Activated naive CD4-positive, alpha-beta T cell treated with anti-CD3 and anti-CD28 coated beads, Interleukin-2, amount 50 U/mL, for 72 hours (primary cell): ENCODE results near the gene ZDHHC11. TPM values are rescaled to one million over a fixed set of nuclear protein-coding genes. Genes with fewer than 3 reads are reported as not detected.

ENCODE experiments used
- ATAC-seq, 2 donors: fragments of 150-1000 bp; cut with Tn5 transposase; 2 replicates each; pipeline ENCODE4 v1.10.0; 2021; ENCODE audit warnings: mild to moderate bottlenecking in 2 of 2, moderate library complexity in 2 of 2
- DNase-seq, 2 donors: peaks; one replicate each; pipeline ENCODE4 v3.0.0; 2021 to 2022; ENCODE audit warnings: low spot score in 2 of 2
- H3K27ac Mint-ChIP-seq, 2 donors: one replicate each; pipeline ENCODE4 v1.8.0; 2022; ENCODE audit warnings: mild to moderate bottlenecking in 2 of 2, mixed read lengths in 2 of 2
- H3K36me3 Mint-ChIP-seq, 2 donors: one replicate each; pipeline ENCODE4 v1.8.0; 2022; ENCODE audit warnings: mixed read lengths in 2 of 2
- H3K9me3 Mint-ChIP-seq, 2 donors: one replicate each; pipeline ENCODE4 v1.8.0; 2022; ENCODE audit warnings: mixed read lengths in 2 of 2
- total RNA-seq, 2 donors: library from RNA; stranded (reverse); gene quantifications; one replicate each; pipeline ENCODE4 v1.2.3, GENCODE V29; 2022

The ZDHHC11 gene
- total RNA-seq, 2 donors from 2014 or later: 3.4 to 19.3 TPM

DNA sequence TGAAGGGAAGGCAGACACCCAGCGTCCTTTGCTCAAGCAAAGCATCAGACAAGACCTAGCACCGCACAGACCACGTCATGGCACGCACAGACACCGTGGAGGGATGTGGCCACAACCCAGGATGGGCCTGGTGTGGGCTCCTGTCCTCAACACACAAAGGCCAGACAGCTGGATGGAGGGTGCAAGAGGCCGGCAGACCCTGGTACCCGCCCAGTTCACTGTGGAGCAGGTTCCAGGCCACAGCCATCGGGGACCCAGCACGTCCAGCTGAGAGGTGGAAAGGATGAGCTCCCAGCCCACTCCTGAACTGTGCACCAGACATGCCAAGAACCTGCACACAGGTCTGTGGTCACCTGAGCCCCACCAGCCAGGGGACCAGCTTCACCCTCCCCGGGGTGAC is 15.0 kb upstream of the ZDHHC11 start:
- ATAC-seq (no peak), DNase-seq (no peak)
- peak overlapping the region in 1 of 2 donors; percentile 50 for H3K27ac Mint-ChIP-seq
- H3K36me3 Mint-ChIP-seq: peaks cover 15 to 19% of the 10 kb centered on the region in 2 donors
- no peaks in the 10 kb centered on the region for H3K9me3 Mint-ChIP-seq

GRCh38 chr5:865168-865521 is 14.4 kb upstream of the ZDHHC11 start:
- no peak overlapping the region for H3K27ac Mint-ChIP-seq
- H3K9me3 Mint-ChIP-seq: no peaks in the 10 kb centered on the region
- DNase-seq (no peak), ATAC-seq (no peak)
- H3K36me3 Mint-ChIP-seq: peaks cover 12 to 15% of the 10 kb centered on the region in 2 donors

DNA sequence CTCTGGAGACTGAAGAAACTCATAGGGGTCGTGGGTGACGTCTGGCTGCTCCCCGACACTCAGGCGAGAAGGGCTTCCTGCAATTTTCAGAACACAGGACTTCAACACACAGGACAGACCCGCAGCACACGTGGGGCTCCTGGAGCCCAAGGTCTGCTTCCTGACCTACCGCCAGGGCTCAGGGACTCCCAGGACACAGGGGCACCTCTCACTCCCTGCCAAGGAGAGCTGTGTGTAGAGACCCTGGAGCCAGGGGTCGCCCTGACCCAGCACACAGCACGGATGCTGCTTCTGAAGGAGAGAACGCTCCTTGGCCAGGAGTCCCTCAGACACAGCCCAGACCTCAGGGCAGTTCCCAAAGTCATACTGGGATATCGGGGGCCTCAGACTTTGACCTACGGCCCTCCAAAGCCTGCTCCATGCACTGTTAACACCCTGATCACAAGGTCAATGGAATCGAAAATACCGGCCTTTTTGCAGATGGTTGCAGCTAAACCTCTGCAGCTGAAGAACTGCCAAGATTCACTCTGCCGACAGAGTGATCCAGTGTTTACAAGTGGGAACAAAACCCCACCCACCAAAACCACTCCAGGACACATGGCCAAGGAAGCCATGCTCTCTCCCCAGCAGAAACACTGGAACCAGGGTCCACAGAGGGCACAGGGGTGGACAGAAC is 13.8 kb upstream of the ZDHHC11 start:
- peak overlapping the region in 1 of 2 donors; percentile 65 for H3K27ac Mint-ChIP-seq
- ATAC-seq (no peak), DNase-seq (no peak)
- peaks cover 7 to 10% of the 10 kb centered on the region in 2 donors for H3K36me3 Mint-ChIP-seq
- no peaks in the 10 kb centered on the region for H3K9me3 Mint-ChIP-seq

DNA sequence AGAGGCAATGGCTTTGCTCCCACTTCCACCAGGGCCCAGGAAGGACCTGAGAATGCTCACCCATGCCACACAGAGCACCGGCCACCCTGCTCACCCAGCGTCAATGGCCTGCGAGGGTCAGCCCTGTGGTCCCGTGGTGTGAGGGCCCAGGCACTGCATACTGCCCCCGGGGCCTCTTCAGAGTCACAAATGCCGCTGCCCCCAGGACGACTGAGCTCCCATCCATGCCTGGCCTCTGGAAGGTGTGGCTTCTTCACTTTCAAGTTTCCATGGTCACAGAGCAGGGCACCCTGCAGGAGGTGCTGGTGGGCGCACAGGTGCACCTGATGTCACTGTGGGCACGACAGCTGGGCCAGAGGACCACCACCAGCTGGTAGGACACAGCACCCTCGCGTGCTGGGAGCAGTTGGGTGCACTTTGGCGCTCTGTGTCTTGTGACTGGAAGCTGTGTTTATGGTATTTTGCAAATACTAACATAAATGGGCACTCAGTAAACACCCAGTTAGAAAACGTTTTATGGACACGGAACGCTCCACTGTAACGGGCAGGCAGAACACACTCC is 12.5 kb upstream of the ZDHHC11 start:
- no peak overlapping the region for H3K27ac Mint-ChIP-seq
- DNase-seq: no peak
- H3K36me3 Mint-ChIP-seq: no peaks in the 10 kb centered on the region
- no peaks in the 10 kb centered on the region for H3K9me3 Mint-ChIP-seq
- ATAC-seq: no peak

DNA sequence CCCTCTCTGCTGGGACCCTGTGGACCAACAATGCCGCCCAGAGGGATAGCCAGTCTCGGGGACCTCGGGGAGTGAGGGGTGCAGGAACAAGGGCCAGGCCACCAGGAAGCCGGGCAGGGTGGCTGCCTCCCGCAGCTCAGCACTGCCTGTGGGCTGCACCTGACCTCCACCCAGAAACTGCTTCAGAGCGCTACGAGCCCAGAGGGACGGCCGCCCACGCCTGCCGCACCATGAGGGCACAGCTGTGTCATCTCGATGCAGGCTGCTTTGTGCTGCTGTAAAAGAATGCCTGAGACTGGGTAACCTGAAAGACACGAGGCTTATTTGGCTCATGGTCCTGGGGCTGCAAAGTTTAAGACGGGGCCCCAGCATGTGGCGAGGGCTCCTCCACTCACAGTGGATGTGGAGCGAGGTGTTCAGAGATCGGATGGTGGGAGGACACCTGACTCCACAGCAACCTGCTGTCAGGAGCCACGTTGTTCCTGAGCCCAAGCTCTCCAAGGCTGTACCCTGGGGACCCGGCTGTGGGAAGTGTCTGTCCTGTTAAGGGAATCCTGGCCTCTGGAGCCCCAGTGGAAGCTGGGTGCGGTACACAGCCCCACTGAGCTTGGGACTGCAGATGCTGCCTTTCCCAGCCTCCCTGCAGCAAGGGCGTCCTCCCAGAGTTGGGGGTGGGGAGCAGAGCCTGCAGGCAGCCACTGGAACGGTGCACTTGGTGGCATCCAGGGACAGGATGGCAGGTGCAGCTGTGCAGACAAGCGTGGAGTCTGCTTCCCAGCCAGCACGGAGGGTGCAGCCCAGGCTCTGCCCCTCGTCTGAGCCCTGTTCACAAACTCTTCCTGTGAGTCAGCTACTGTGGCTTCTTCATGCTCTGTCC is 11.8 kb upstream of the ZDHHC11 start:
- Mint-ChIP-seq H3K27ac (no peak overlapping the region), H3K36me3 (no peaks in the 10 kb centered on the region), H3K9me3 (no peaks in the 10 kb centered on the region)
- no peak for DNase-seq
- no peak for ATAC-seq

- no peak overlapping the region for H3K27ac Mint-ChIP-seq
- ATAC-seq (peak in 1 of 2 donors; percentile 16), DNase-seq (no peak)
- H3K9me3 Mint-ChIP-seq: no peaks in the 10 kb centered on the region
- H3K36me3 Mint-ChIP-seq: no peaks in the 10 kb centered on the region
Observed at GRCh38 chr5:861442-862366, 10.9 kb upstream of the ZDHHC11 start.

DNA sequence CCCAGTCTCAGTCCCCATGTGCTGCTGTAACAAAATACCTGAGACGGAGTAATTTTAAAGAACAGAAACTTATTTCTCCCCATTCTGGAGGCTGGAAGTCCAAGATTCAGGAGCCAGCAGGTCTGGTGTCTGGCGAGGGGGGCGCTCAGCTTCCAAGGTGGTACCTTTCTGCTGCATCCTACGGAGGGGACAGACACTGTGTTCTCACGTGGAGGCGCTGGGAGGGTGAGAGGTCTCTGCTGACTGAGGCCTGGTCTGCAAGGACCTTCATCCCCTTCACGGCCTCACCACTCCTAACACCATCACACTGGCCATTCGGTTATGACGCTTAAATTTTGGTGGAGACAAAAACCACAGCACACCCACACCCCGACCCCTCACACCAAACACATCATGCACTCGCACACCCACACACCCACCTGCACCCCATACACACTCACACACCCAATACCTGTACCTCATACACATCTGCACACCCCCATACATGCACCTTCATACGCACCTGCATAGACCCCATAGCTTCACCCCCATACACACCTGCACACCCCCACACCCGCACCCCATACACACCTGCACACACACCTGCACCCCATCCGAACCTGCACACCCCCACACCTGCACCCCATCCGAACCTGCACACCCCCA is 9.8 kb upstream of the ZDHHC11 start:
- no peaks in the 10 kb centered on the region for H3K9me3 Mint-ChIP-seq
- DNase-seq (no peak), ATAC-seq (no peak)
- no peaks in the 10 kb centered on the region for H3K36me3 Mint-ChIP-seq
- H3K27ac Mint-ChIP-seq: no peak overlapping the region

DNA sequence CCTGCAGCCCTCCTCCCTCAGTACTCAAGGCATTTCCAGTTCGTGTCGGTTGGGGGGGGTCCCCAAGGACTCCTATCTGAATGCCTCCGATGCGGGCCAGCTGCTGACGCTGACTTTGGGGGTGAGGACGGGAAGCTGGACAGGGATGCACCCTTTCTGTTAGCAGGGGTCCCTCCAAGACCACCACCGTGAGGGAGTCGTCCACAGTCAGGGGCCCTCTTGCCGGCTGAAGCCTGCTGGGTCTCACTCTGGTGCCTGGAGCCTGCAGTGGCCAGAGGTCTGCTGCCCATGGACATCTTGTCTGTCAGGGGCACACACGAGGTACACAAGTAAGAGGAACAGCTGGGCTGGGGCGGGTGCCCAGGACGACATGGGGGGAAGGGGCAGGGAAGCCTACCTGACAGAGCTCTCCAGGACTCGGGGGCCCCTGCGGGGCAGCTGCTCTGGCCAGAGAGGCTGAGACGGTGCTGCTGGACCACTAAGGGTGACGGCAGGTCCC is 9.1 kb upstream of the ZDHHC11 start:
- DNase-seq (no peak), ATAC-seq (no peak)
- Mint-ChIP-seq H3K9me3 (no peaks in the 10 kb centered on the region), H3K27ac (no peak overlapping the region), H3K36me3 (no peaks in the 10 kb centered on the region)

DNA sequence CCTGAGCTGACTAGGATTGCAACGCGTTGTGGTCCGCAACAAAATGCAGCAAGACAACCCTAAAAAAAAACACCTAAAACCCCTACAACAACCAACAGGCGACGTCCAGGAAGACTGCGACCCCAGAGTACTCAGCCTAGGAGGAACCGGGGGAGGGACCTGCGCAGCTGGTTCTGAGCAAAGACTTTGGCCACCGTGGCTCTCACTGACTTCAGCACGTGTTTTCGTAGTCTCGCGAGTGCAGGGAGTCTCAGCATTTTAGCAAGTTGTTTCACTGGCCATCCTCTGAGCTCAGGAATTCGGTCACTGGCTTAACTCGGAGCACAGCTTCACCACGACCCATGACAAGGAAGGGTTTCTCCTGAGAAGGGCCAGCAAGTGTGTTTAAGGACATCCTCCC is 8.6 kb upstream of the ZDHHC11 start:
- no peak for DNase-seq
- Mint-ChIP-seq H3K36me3 (no peaks in the 10 kb centered on the region), H3K27ac (peak overlapping the region in 1 of 2 donors; percentile 36), H3K9me3 (no peaks in the 10 kb centered on the region)
- no peak for ATAC-seq

DNA sequence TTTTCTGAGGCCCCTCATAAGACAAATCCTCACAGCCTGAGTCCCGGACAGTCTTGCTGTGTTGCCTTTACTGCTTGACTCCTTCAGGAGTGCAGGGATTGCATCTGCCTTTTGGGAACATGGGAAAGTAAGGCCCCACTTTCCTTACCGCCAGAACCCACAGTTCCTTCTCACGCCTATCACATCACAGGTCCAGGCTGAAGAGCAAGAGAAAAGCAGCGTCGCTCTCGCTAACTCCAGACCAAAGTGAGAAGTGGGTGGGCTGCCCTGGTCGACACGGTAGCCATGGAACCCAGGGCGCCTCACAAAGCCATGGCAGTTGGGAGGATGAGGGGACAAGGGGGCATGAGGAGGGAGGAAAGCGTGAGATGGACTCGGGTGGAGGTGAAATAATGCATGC is 7.9 kb upstream of the ZDHHC11 start:
- DNase-seq: no peak
- peak overlapping the region in 1 of 2 donors; percentile 69 for H3K27ac Mint-ChIP-seq
- no peaks in the 10 kb centered on the region for H3K9me3 Mint-ChIP-seq
- no peak for ATAC-seq
- H3K36me3 Mint-ChIP-seq: no peaks in the 10 kb centered on the region

- Mint-ChIP-seq H3K9me3 (no peaks in the 10 kb centered on the region), H3K27ac (no peak overlapping the region), H3K36me3 (no peaks in the 10 kb centered on the region)
- peak; percentile 16 to 67 for ATAC-seq
- DNase-seq: no peak
Observed at GRCh38 chr5:856531-857425, 6.0 kb upstream of the ZDHHC11 start.

DNA sequence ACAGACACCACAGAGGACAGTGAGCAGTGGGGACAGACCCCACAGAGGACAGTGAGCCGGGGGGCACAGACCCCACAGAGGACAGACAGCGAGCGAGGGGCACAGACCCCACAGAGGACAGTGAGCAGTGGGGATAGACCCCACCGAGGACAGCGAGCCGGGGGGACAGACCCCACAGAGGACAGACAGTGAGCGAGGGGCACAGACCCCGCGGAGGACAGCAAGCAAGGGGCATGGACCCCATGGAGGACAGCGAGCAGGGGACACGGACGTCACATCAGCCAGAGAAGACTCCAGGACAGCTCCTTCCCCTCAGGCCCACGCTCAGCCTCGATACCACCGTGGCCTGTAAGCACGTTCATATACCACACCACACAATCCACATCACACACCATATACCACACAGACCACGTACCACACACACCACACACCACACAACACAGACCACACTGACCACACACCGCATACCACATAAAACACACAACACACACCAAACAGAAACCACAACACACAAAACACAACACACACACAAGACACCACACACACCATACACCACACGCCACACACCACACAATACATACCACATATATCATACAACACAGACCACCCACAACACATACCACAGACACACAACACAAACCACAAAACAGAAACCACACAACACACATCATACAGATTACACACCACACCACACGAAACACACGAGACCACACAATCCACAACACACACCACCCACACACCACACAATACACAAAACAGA is 5.2 kb upstream of the ZDHHC11 start:
- Mint-ChIP-seq H3K9me3 (no peaks in the 10 kb centered on the region), H3K27ac (no peak overlapping the region), H3K36me3 (no peaks in the 10 kb centered on the region)
- ATAC-seq (peak; percentile 53 to 54), DNase-seq (no peak)

DNA sequence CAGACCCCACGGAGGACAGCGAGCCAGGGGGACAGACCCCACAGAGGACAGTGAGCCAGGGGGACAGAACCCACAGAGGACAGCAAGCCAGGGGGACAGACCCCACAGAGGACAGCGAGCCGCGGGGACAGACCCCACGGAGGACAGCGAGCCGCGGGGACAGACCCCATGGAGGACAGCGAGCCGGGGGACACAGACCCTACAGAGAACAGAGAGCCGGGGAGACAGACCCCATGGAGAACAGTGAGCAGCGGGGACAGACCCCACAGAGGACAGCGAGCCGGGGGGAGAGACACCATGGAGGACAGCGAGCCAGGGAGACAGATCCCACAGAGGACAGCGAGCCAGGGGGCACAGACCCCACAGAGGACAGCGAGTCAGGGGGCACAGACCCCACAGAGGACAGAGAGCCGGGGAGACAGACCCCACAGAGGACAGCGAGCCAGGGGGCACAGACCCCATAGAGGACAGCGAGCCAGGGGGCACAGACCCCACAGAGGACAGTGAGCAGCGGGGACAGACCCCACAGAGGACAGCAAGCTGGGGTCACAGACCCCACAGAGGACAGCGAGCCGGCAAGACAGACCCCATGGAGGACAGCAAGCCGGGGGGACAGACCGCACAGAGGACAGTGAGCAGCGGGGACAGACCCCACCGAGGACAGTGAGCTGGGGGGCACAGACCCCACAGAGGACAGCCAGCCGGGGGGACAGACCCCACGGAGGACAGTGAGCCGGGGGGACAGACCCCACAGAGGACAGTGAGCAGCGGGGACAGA is 4.4 kb upstream of the ZDHHC11 start:
- no peaks in the 10 kb centered on the region for H3K36me3 Mint-ChIP-seq
- no peaks in the 10 kb centered on the region for H3K9me3 Mint-ChIP-seq
- DNase-seq (no peak), ATAC-seq (no peak)
- peak overlapping the region in 1 of 2 donors; percentile 22 for H3K27ac Mint-ChIP-seq

- Mint-ChIP-seq H3K27ac (no peak overlapping the region), H3K36me3 (no peaks in the 10 kb centered on the region), H3K9me3 (no peaks in the 10 kb centered on the region)
- no peak for DNase-seq
- no peak for ATAC-seq
Observed at GRCh38 chr5:854217-854616, 3.4 kb upstream of the ZDHHC11 start.
